ENCODE data around the gene ASAP2.

ASAP2 gene

GRCh38 chr2:9346885-9347284 lies 140.3 kb downstream of the ASAP2 start:
- no peak for DNase-seq (ENCODE audit: low read depth in 2 of 2)

- DNase-seq (ENCODE audit: low read depth in 2 of 2) = no peak
These were observed 140.8 kb downstream of the ASAP2 start for GRCh38 chr2:9347411-9347881.

- DNase-seq (ENCODE audit: low read depth in 2 of 2) = no peak
These were observed 147.7 kb downstream of the ASAP2 start for GRCh38 chr2:9354318-9354717.

- no peak for DNase-seq (ENCODE audit: low read depth in 2 of 2)
These were observed 148.7 kb downstream of the ASAP2 start for GRCh38 chr2:9355270-9355669.

- no peak for DNase-seq (ENCODE audit: low read depth in 2 of 2)
These were observed 149.1 kb downstream of the ASAP2 start for GRCh38 chr2:9355716-9356115.

GRCh38 chr2:9356261-9356660 lies 149.6 kb downstream of the ASAP2 start:
- no peak for DNase-seq (ENCODE audit: low read depth in 2 of 2)

- DNase-seq (ENCODE audit: low read depth in 2 of 2) = peak; percentile 24
These were observed 152.2 kb downstream of the ASAP2 start for GRCh38 chr2:9358846-9359245.

- DNase-seq (ENCODE audit: low read depth in 2 of 2) = no peak
These were observed 152.9 kb downstream of the ASAP2 start for GRCh38 chr2:9359463-9359862.

- DNase-seq (ENCODE audit: low read depth in 2 of 2) = no peak
These were observed 153.5 kb downstream of the ASAP2 start for GRCh38 chr2:9360110-9360509.

GRCh38 chr2:9360701-9361100 lies 154.1 kb downstream of the ASAP2 start:
- DNase-seq (ENCODE audit: low read depth in 2 of 2) = no peak

GRCh38 chr2:9364373-9364772 lies 157.8 kb downstream of the ASAP2 start:
- DNase-seq (ENCODE audit: low read depth in 2 of 2) = no peak

- no peak for DNase-seq (ENCODE audit: low read depth in 2 of 2)
These were observed 158.3 kb downstream of the ASAP2 start for GRCh38 chr2:9364791-9365497.

- DNase-seq (ENCODE audit: low read depth in 2 of 2) = no peak
These were observed 158.9 kb downstream of the ASAP2 start for GRCh38 chr2:9365498-9366019.

- DNase-seq (ENCODE audit: low read depth in 2 of 2) = no peak
These were observed 159.4 kb downstream of the ASAP2 start for GRCh38 chr2:9366026-9366425.

GRCh38 chr2:9370746-9371145 lies 164.1 kb downstream of the ASAP2 start:
- no peak for DNase-seq (ENCODE audit: low read depth in 2 of 2)

GRCh38 chr2:9373047-9373446 lies 166.4 kb downstream of the ASAP2 start:
- DNase-seq (ENCODE audit: low read depth in 2 of 2) = no peak

- DNase-seq (ENCODE audit: low read depth in 2 of 2) = no peak
These were observed 166.9 kb downstream of the ASAP2 start for GRCh38 chr2:9373476-9373875.

- no peak for DNase-seq (ENCODE audit: low read depth in 2 of 2)
These were observed 167.6 kb downstream of the ASAP2 start for GRCh38 chr2:9374071-9374730.

- no peak for DNase-seq (ENCODE audit: low read depth in 2 of 2)
These were observed 169.3 kb downstream of the ASAP2 start for GRCh38 chr2:9375857-9376428.

- DNase-seq (ENCODE audit: low read depth in 2 of 2) = no peak
These were observed 171.0 kb downstream of the ASAP2 start for GRCh38 chr2:9377461-9378097.

GRCh38 chr2:9378433-9379390 lies 172.1 kb downstream of the ASAP2 start:
- no peak for DNase-seq (ENCODE audit: low read depth in 2 of 2)

Data from fibroblast of skin of left biceps (primary cell).